Kidney (tissue), 14 donors: ENCODE measurements around the gene ZSWIM8. TPM values are rescaled to one million over a fixed set of nuclear protein-coding genes. Genes with fewer than 3 reads are reported as not detected.

Source experiments
- DNase-seq, 5 donors: peaks; one replicate each; pipeline ENCODE4 v3.0.0-alpha.2; 2013 to 2020
- FAIRE-seq: peaks from 2 replicates; lab custom pipeline; 2012; peaks lifted over from hg19 to GRCh38; lab: Jason Lieb, UNC
- H3K27ac ChIP-seq, 2 donors: one replicate each; pipeline ENCODE4 v1.7.0; 2013; ENCODE audit warnings: low read depth in 2 of 2, low read length in 2 of 2, inconsistent platforms in 1 of 2
- H3K27me3 ChIP-seq: one replicate; pipeline ENCODE4 v1.7.1; 2013; ENCODE audit warnings: low read length, inconsistent platforms; ENCODE audit not compliant: control insufficient read depth, insufficient read depth
- H3K36me3 ChIP-seq, 3 donors: one replicate each; pipeline versions ENCODE4 v1.7.0 to v1.7.1; 2013; ENCODE audit warnings: low read length in 3 of 3, control low read depth in 1 of 3, inconsistent platforms in 1 of 3; ENCODE audit not compliant: insufficient read depth in 3 of 3, control insufficient read depth in 2 of 3
- H3K4me1 ChIP-seq, 3 donors: one replicate each; pipeline versions ENCODE4 v1.7.0 to v1.7.1; 2013; ENCODE audit warnings: low read length in 3 of 3, inconsistent platforms in 1 of 3, low read depth in 1 of 3; ENCODE audit not compliant: control insufficient read depth in 2 of 3, insufficient read depth in 2 of 3
- H3K4me3 ChIP-seq, 3 donors: one replicate each; pipeline versions ENCODE4 v1.7.0 to v1.8.1; 2013; ENCODE audit warnings: low read length in 3 of 3, control low read depth in 1 of 3, inconsistent platforms in 1 of 3
- H3K9ac ChIP-seq, 3 donors: one replicate each; pipeline versions ENCODE4 v1.7.0 to v1.7.1; 2013; ENCODE audit warnings: low read length in 3 of 3, control low read depth in 1 of 3, inconsistent platforms in 1 of 3
- H3K9me3 ChIP-seq, 3 donors: one replicate each; pipeline versions ENCODE4 v1.7.0 to v1.7.1; 2013; ENCODE audit warnings: low read length in 3 of 3, control low read depth in 1 of 3, inconsistent platforms in 1 of 3; ENCODE audit not compliant: control insufficient read depth in 2 of 3, insufficient read depth in 1 of 3
- CTCF ChIP-seq: IDR thresholded peaks from 3 replicates; pipeline ENCODE4 v1.5.1; 2012; ENCODE audit warnings: mild to moderate bottlenecking, moderate library complexity, borderline replicate concordance; ENCODE audit not compliant: insufficient read depth; ENCODE audit errors: extremely low read depth
- intact Hi-C: fragments of 100-400 bp; cut with DNase I; formaldehyde crosslinking; loops from one replicate; pipeline ENCODE4 v1.11.1; 2022
- polyA plus RNA-seq: library from polyadenylated mRNA; stranded (reverse); fragments of 350-450 nt; fragmentation: Illumina TruSeq; extraction: RNeasy Lipid Tissue Mini Kit (QIAGEN cat#74804); gene quantifications from one replicate; pipeline ENCODE4 v1.2.3, GENCODE V29; 2014; ENCODE audit warnings: low read depth, low replicate concordance; ENCODE audit not compliant: insufficient read depth
- total RNA-seq: library from RNA; stranded (reverse); fragmentation: NEBNext Ultra II Directional; extraction: Animal tissue kit (Norgen Biotek cat#: 25700); gene quantifications from one replicate; pipeline ENCODE4 v1.2.1, GENCODE V29; 2021
- donor health status: control.
- donor health status: control.
- donor health status: control.
- donor health status: control.
- donor health status: control.
- donor health status: DM: yes; HTN: yes; CAD: no.
- donor health status: Normal renal cell carcinoma (clear cell type).

ZSWIM8 gene
- total and polyA plus RNA-seq, 2 donors from 2014 or later, result 91.8 to 96.7 TPM

DNA sequence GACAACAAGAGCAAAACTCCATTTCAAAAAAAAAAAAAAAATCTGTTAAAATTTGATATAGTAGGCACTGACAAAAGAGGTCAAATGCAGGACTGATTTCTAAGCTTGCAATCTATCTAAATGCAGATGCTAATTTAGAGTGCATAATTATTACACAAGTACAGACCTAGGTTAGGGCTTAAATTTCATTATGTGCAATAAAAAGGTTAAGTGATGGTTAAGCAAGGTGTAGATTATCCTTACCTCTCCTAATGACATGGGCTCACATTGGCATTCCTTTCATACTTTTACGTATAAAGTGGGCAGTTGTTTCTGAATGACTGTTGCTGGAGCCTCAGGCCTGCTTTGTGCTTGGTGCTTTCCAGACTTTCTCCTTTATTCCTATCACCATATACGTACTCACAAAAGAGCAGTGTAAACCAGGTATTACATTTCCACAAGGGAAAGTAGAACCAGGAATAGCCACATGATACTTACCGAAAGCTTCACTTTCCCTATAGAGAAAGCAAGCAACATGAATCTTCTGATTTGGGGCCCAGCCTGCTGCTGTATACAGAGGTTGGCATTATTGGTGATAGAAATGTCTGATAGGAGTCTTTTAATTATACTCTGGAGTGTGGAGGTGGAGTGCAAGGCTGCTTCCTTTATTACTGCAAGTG lies 5.7 kb upstream of the ZSWIM8 start:
- H3K4me3 ChIP-seq, result no peak overlapping the region
- peaks cover 0 to 2% (median 0%) of the 10 kb centered on the region in 3 donors for H3K36me3 ChIP-seq
- H3K27ac ChIP-seq, result no peak overlapping the region
- DNase-seq, result no peak
- no peaks in the 10 kb centered on the region for H3K9me3 ChIP-seq
- no peak for FAIRE-seq
- H3K27me3 ChIP-seq, result no peaks in the 10 kb centered on the region
- H3K9ac ChIP-seq, result no peak overlapping the region
- TF ChIP-seq CTCF, result no peak
- intact Hi-C loops, result no loop called here
- H3K4me1 ChIP-seq, result peaks cover 2 to 16% (median 3%) of the 10 kb centered on the region in 3 donors

DNA sequence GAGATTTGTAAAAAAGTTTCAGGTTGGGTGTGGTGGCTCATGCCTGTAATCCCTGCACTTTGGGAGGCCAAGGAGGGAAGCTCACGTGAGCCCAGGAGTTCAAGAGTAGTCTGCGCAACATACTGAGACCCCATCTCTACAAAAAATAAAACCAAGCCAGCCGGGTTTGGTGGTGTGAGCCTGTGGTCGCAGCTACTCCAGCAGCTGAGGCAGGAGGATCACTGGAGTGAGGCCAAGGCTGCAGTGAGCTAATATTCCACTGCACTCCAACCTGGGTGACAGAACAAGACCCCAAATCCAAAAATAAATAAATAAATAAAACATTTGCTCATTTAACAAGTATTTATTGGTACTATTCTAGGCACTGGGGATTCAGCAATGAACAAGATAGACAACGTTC lies 5.1 kb upstream of the ZSWIM8 start:
- peaks cover 0 to 2% (median 0%) of the 10 kb centered on the region in 3 donors for H3K36me3 ChIP-seq
- no peak overlapping the region for H3K27ac ChIP-seq
- no peaks in the 10 kb centered on the region for H3K9me3 ChIP-seq
- FAIRE-seq, result no peak
- DNase-seq, result no peak
- H3K4me1 ChIP-seq, result peaks cover 2 to 11% (median 3%) of the 10 kb centered on the region in 3 donors
- H3K27me3 ChIP-seq, result no peaks in the 10 kb centered on the region
- no peak overlapping the region for H3K9ac ChIP-seq
- intact Hi-C loops, result no loop called here
- TF ChIP-seq CTCF, result no peak
- no peak overlapping the region for H3K4me3 ChIP-seq

GRCh38 chr10:73780966-73781365 lies 4.4 kb upstream of the ZSWIM8 start:
- Histone ChIP-seq H3K4me3 (peak overlapping the region; percentile 88 to 92 (median 89)), H3K9me3 (no peaks in the 10 kb centered on the region), H3K4me1 (peaks cover 2 to 11% (median 3%) of the 10 kb centered on the region in 3 donors), H3K27ac (no peak overlapping the region), H3K27me3 (no peaks in the 10 kb centered on the region), H3K9ac (peak overlapping the region; percentile 46 to 81 (median 52)), H3K36me3 (no peaks in the 10 kb centered on the region)
- DNase-seq, result peak in 2 of 5 donors; percentile 7 to 27
- intact Hi-C loops, result no loop called here
- TF ChIP-seq CTCF, result no peak
- FAIRE-seq, result no peak

DNA sequence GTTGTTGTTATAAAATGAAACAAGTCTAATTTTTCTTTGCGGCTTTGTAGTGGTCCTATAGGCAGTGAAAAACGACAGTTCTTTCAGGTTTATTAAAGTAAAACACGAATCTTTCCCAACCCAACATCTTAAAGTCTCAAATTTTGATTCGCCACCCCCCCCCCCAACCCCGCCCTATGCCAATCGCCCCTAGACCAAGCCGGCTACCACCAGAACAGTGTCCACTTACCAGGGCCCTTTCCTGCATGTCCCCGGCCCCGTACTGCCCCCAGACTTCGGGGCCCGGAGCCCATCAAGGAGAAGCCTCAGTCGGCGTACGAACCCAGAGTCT lies 3.9 kb upstream of the ZSWIM8 start:
- no peak for DNase-seq
- Histone ChIP-seq H3K27me3 (no peaks in the 10 kb centered on the region), H3K27ac (peak overlapping the region; percentile 92 to 95), H3K9me3 (no peaks in the 10 kb centered on the region), H3K9ac (peak overlapping the region; percentile 46 to 81 (median 52)), H3K4me1 (peaks cover 2 to 14% (median 4%) of the 10 kb centered on the region in 3 donors), H3K36me3 (no peaks in the 10 kb centered on the region), H3K4me3 (peak overlapping the region; percentile 88 to 92 (median 89))
- no peak for TF ChIP-seq CTCF
- no peak for FAIRE-seq
- intact Hi-C loops, result no loop called here
